Measurements from ENCODE around the gene FRMD1.

FRMD1 gene

DNA sequence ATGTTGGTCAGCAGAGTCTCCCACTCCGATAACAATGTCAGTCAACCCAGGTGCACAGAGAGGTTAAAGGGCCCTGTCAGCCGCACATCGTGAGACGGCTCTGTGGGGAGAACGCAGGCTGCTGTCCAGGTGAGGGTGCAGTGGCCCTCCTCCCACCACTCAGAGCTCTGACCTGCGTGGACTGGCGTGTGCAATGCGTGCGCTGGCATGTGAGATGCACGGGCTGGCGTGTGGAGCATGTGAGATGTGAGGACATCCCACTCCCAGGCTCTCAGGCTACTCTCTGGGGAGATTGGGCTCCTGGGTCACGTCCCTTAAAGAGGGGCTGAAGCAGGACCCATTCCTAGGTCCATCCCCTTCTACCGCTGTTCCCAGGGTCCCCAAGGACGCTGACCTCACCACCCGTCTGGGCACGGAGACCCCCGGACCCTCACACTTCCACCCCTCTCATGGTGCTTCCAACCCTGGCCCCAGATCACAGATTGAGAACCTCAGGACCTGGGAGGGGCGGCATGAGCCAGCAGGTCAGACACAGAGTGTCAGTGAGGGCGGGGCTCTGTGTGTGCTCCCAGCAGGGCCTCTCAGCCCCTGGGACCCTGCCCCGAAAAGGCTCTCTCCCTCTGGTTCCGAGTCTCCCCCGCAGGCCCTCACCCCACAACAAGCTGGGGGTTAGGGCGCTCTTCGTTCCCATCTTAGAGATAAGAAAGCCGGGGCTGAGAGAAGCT lies 8.6 kb upstream of the FRMD1 start:
- Histone ChIP-seq H3K4me3 (replicated peaks; ENCODE audit: low read depth, low read length) (no peak overlapping the region), H3K36me3 (ENCODE audit: control insufficient read depth, insufficient read depth, low read length) (no peaks in the 10 kb centered on the region), H3K27me3 (replicated peaks; ENCODE audit: control insufficient read depth, insufficient read depth, low read length) (no peaks in the 10 kb centered on the region)
- no peak for DNase-seq (ENCODE audit: extremely low read depth, insufficient read length)
- TF ChIP-seq, protein P1, sequence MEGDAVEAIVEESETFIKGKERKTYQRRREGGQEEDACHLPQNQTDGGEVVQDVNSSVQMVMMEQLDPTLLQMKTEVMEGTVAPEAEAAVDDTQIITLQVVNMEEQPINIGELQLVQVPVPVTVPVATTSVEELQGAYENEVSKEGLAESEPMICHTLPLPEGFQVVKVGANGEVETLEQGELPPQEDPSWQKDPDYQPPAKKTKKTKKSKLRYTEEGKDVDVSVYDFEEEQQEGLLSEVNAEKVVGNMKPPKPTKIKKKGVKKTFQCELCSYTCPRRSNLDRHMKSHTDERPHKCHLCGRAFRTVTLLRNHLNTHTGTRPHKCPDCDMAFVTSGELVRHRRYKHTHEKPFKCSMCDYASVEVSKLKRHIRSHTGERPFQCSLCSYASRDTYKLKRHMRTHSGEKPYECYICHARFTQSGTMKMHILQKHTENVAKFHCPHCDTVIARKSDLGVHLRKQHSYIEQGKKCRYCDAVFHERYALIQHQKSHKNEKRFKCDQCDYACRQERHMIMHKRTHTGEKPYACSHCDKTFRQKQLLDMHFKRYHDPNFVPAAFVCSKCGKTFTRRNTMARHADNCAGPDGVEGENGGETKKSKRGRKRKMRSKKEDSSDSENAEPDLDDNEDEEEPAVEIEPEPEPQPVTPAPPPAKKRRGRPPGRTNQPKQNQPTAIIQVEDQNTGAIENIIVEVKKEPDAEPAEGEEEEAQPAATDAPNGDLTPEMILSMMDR (IDR thresholded peaks at IDR 0.05; ENCODE audit: insufficient read depth, low read length, poor library complexity, severe bottlenecking) = no peak

DNA sequence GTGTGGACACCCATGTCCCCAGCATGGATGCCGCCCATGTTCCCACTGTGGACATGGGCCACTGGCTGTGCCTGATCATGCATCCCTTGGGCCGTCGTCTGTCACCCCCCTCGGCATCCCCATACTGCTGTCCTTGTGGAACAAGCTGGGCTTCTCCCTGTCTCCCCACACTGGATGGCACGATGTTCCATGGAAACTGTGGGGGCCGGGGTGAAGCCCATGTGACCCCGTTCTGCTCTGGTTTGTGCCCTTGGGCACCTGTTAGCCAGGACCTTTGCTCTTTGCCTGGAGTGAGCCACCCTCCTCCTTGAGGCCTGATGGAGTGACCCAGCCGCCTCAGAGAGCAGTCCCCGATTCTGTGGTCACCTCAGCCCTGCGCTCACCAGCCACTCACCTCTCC lies 7.6 kb upstream of the FRMD1 start:
- DNase-seq (ENCODE audit: extremely low read depth, insufficient read length) = no peak
- no peaks in the 10 kb centered on the region for H3K27me3 ChIP-seq (replicated peaks; ENCODE audit: control insufficient read depth, insufficient read depth, low read length)
- no peak overlapping the region for H3K4me3 ChIP-seq (replicated peaks; ENCODE audit: low read depth, low read length)
- H3K36me3 ChIP-seq (ENCODE audit: control insufficient read depth, insufficient read depth, low read length) = no peaks in the 10 kb centered on the region
- TF ChIP-seq, protein P1 (IDR thresholded peaks at IDR 0.05; ENCODE audit: insufficient read depth, low read length, poor library complexity, severe bottlenecking) = no peak

DNA sequence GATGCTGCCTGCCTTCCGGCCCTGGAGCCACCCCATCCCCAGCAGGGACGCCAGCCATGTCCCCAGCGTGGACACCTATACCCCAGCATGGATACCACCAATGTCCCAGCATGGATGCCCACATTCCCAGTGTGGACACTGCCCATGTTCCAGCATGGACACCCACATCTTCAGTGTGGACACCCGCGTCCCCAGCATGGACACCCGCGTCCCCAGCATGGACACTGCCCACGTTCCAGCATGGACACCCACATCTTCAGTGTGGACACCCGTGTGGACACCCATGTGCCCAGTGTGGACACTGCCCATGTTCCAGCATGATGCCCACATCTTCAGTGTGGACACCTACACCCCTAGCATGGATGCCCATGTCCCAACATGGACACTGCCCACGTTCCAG lies 7.1 kb upstream of the FRMD1 start:
- H3K36me3 ChIP-seq (ENCODE audit: control insufficient read depth, insufficient read depth, low read length) = no peaks in the 10 kb centered on the region
- DNase-seq (ENCODE audit: extremely low read depth, insufficient read length) = no peak
- TF ChIP-seq, protein P1 (IDR thresholded peaks at IDR 0.05; ENCODE audit: insufficient read depth, low read length, poor library complexity, severe bottlenecking) = no peak
- no peak overlapping the region for H3K4me3 ChIP-seq (replicated peaks; ENCODE audit: low read depth, low read length)
- H3K27me3 ChIP-seq (replicated peaks; ENCODE audit: control insufficient read depth, insufficient read depth, low read length) = no peaks in the 10 kb centered on the region

DNA sequence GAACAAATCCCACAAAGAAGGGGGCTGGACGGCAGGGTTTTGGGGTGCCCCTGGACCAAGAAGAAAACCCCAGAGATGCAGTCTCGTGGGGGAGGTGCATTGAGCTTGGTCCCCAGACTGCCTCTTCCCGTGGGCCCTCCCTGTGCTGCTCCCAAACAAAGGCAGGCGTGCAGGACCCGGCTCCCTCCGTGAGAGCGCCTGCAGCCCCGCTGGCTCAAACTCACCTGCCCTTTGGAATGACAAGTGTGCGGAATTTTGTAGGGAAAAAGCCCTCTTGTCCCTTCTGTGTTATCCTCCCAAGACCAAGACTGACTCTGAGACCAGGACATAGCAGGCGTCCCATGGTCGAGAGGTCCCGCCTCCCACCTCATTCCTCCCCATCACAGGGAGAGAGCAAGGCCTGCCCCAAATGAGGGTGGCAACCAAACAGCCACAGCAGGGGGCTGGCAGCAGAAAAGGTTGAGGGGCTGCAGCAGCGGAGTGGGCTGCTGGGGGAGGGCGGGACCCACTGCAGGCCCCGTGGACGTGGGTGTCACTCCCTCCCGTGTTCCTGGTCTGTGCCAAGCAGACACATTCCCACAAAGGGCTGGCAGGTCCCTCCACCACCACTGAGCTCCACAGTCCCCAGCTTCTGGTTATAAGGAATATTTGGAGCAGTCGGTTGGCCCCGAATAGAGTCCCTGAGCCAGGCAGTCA lies 5.6 kb upstream of the FRMD1 start:
- Histone ChIP-seq H3K36me3 (ENCODE audit: control insufficient read depth, insufficient read depth, low read length) (no peaks in the 10 kb centered on the region), H3K4me3 (replicated peaks; ENCODE audit: low read depth, low read length) (no peak overlapping the region), H3K27me3 (replicated peaks; ENCODE audit: control insufficient read depth, insufficient read depth, low read length) (no peaks in the 10 kb centered on the region)
- DNase-seq (ENCODE audit: extremely low read depth, insufficient read length) = no peak
- TF ChIP-seq, protein P1 (IDR thresholded peaks at IDR 0.05; ENCODE audit: insufficient read depth, low read length, poor library complexity, severe bottlenecking) = no peak

DNA sequence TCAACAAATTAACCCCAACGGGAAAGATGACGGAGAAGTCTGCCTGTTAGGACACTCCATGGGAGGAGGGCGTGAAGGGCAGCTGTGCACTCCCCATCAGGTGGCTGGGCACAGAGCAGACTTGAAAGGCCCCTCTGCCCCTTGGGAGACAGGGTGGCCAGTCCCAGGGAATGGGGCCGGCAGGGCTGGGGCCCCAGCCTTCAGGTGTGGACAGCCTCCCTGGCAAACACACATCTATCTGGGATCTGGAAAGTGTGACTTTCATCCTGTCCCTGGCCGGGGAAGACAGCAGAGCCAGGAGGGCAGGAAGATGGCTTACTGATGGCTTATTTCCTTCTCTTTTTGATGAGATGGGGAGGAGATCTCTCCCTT lies 4.5 kb upstream of the FRMD1 start:
- no peaks in the 10 kb centered on the region for H3K27me3 ChIP-seq (replicated peaks; ENCODE audit: control insufficient read depth, insufficient read depth, low read length)
- no peak for DNase-seq (ENCODE audit: extremely low read depth, insufficient read length)
- TF ChIP-seq, protein P1 (IDR thresholded peaks at IDR 0.05; ENCODE audit: insufficient read depth, low read length, poor library complexity, severe bottlenecking) = no peak
- H3K36me3 ChIP-seq (ENCODE audit: control insufficient read depth, insufficient read depth, low read length) = no peaks in the 10 kb centered on the region
- H3K4me3 ChIP-seq (replicated peaks; ENCODE audit: low read depth, low read length) = no peak overlapping the region
